SU-DHL-6 (cell line): Measurements from ENCODE around the gene FSTL4.

Experiments used
- CTCF ChIP-seq: fragments of 200-600 bp; sonication (generic); IDR thresholded peaks from one replicate; pipeline ENCODE4 v1.5.1; 2017; ENCODE audit warnings: antibody characterized with exemption, mild to moderate bottlenecking, low read length, moderate library complexity; ENCODE audit not compliant: insufficient read depth, poor library complexity, severe bottlenecking
- EZH2phosphoT487 ChIP-seq: fragments of 200-600 bp; sonication (generic), shearing (Covaris generic); conservative IDR thresholded peaks from 2 replicates; pipeline ENCODE4 v1.6.1; 2018; ENCODE audit warnings: mild to moderate bottlenecking, antibody characterized with exemption, low read length, moderate library complexity, mixed read lengths

- TF ChIP-seq CTCF = no peak
- TF ChIP-seq EZH2phosphoT487 = no peak
These were observed 118.0 kb downstream of the FSTL4 start for GRCh38 chr5:133494232-133494922.
